NCI-H460 (cell line): Measurements from ENCODE around the gene NUP214. TPM values are rescaled to one million over a fixed set of nuclear protein-coding genes. Genes with fewer than 3 reads are reported as not detected.

Source experiments
- DNase-seq: peaks from one replicate; pipeline ENCODE4 v3.0.0-alpha.2; 2016; ENCODE audit warnings: low read depth; ENCODE audit errors: extremely low read depth
- total RNA-seq: library from RNA; depleted of rRNA; stranded (reverse); fragments of >200 nt; shearing (Covaris generic); gene quantifications from 2 replicates; pipeline ENCODE4 v1.2.3, GENCODE V29; 2014

Gene NUP214
- total RNA-seq, 1 experiment from 2014 or later: 17.2 TPM

DNA sequence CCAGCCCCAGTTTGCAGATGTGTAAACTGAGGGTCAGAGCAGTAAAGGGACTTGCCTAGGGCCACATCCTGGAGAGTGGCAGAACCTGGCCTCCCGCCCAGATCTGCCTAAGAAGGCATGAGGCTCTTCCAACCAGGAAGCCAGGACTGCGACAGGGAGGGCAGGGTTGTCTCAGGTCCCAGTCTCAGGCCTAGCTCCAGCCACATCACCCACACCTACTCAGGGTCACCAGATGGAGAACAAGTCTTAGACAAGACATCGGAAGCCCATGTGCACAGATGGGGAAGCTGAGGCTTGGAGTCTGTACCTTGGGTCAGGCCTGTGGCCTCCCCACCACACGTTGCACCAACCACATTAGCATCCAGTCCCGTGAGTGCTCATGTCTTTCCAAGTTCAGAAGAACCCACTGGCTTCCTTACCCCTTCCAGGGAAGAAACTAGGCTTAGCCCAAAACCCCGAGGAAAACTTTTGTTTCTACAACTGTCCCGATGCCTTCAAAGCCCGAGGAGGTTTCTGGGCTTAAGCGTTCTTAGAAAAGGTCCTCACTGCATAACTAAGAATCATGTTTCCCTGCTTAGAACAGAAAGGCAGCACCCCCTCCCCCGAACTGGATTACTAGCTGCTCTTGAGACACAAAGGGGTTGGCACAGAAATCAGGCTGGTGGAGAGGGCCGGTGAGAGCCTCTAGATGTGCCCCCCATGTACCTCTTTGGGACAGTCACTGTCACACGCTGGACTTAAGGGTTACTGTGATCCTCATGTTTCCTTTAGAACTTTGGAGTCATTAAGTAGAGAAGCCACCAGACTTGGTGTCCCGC is 148.7 kb downstream of the NUP214 start:
- DNase-seq: no peak

- no peak for DNase-seq
These were observed 149.4 kb downstream of the NUP214 start for GRCh38 chr9:131274674-131275331.

DNA sequence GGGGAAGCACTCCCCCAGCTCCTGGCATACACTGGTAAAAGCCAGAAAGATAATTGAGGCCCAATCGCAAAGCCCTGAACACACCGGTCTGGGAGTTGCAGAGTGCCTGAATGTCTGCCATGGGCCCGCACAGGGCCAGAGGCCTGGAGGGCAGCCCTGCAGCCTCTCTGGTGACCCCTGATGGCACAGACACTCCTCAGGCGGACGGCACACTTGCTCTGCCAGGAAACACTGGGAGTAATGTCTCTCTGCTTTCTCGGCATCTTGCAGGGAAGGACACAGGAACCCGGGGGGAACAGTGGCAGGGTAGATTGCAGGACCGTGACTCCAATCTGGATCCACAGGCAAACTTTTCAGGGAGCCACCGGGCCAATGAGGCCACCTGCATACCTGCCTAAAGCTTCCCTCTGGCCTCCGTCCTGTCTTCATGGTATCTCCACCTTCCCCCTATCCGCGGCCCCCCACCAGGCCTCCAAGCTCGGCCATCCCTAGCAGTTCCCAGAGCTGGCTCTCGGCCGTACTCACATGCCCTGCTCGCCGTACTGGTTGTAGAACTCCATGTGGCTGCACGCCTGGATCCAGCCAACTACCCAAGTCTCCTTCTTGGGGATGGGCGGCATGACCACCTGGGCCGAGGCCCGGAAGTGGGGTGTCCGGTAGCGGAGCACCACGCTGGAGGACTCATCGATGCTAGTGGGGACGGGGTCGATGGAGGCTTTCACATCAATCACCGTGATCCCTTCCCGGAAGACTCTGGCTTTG is 150.1 kb downstream of the NUP214 start:
- DNase-seq: no peak

GRCh38 chr9:131276094-131276888 is 150.9 kb downstream of the NUP214 start, which contains the start of gene FAM78A:
FAM78A (minus strand) TSS chr9:131276510; CDS start chr9:131276179, 331 bp downstream.
- no peak for DNase-seq

GRCh38 chr9:131276891-131277286 is 151.5 kb downstream of the NUP214 start:
- DNase-seq: no peak

- DNase-seq: no peak
These were observed 152.0 kb downstream of the NUP214 start for GRCh38 chr9:131277287-131277909.

DNA sequence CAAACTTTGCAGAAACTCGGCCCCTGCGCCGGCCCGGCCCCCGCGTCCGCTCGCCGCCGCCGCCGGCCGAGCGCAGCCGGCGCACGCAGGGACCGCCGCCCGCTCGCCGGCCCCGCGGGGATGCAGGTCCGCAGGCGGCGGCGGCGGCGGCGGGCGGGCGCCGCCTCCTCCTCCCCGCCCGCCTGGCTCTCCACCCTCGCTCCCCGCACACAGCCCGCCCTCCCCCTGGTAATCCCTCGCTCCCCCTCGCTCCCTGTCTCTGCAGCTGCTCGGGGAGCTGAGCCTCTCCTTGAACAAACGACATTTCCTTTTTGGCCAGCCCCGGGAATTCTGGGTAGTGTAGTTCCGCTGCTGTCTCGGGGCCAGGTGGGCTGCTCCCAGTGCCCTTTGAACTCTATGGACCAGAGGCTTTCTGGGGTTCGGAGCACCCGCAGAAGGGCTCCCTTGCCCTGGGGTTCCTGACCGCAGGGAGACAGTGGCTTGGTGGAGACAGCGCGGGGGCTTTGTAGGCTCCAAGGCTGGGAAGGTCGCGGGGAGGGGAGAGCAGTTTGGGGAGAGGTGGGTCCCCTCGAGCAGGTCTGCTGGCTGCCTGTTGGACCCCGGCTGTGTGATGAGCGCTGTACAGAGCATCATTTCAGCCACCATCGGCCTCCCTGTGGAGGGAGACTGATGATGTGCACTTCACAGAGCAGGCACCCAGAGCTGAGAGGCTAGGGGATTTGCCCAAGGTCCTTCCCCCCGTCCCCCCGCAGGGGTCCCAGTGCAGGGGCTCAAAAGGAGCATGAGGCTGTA is 152.7 kb downstream of the NUP214 start:
- peak; percentile 66 for DNase-seq

DNA sequence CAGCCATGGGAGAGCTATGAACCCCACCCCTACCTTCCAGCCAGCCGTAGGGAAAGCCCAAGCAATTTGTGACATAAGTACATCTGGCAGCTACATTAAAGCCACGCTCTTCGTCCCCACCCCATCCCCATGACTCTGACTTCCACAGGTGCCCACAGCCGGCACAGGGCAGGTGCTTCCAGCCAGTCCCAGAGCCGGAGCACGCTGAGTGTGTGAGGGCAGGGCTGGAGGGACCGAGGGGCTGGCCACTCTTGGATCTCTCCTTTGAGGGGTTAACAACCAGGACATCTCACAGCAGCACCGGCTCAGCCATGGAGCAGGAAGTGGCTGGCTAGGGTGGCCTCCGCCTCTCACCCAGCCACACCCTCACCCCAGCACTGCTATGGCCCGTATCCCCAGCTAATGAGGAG is 153.3 kb downstream of the NUP214 start:
- DNase-seq: no peak

DNA sequence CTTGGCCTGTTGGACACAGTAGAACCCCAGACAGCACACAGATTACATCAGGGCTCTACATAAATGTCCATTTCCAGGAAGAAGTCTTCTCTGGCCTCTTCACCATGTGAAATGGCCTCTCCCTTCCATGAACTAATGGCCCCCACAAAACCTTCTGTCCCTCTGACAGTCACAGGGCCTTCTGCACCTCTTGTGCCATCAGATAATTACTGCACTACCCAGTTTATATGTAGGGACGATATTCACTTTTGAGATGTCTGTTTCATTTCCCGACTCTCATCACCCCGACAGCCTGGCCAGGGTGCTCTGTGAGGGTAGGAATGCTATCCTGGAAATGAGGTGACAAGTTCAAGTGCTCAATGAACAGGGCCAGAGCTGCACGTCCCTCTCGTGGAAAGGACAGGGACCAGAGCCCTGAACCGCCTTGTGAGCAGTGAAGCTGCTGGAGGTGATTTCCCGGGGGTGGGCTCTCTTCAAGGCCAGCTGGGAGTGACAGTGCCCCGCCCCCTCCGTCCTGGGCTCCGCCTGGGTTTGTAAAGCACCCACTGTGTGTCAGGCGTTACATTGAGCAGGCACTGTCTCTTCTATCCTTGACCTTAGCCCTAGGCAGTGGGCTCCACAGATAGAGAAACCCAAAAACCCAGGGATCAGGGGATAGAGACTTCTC is 153.9 kb downstream of the NUP214 start:
- no peak for DNase-seq

DNA sequence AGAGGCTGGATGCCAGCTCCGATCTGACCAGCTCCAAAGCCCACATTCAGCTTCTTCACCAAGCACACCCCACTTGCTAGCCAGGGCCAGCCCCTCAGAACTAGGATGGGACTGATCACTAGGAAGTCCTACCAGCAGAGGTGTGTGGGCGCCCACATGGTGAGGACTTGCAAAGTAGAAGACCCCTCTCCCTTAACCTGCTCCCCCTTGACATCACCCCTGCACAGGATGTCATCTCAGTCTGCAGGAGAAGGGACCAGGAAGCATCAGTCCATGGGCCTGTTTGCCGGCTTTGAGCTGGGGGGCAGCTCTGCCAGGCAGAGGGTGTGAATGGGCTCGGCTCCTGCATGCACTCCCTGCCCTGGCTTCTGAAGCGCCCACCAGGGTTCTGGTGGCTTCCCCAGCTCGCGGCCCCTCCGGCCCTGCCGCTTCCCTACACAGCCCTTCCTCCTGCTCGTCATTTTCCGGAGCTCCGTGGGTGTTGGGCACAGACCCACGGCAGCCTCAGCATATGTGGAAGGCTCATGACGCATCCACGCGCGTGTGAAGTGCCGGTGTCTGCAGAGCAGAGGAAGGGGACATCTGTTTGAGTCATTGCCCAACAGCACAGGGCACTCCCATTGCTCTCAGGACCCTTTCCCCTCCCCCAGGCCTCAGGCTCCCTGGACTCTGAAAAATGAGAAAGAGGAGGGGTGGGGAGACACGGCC is 154.6 kb downstream of the NUP214 start:
- no peak for DNase-seq

GRCh38 chr9:131280660-131281059 is 155.3 kb downstream of the NUP214 start:
- DNase-seq: no peak

- DNase-seq: no peak
These were observed 156.0 kb downstream of the NUP214 start for GRCh38 chr9:131281119-131281965.

DNA sequence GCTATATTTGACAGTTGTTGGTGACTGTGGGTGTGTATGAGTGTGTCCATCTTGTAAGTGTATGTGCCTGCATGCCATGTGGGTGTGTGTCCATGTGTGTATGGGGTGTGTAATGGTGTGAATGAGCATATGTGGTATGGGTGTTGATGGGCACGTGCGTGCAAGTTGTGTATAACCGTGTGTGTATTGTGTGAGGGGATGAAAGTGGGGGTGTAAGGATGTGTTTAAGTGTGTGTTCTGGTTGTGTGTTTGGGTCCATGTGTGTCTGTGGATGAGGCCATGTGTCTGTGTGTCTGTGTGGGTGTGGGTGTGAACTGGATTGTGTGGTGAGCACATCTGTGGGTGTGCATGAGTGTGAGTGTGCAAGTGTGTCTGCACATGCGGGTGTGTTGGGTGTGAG is 156.8 kb downstream of the NUP214 start:
- DNase-seq: no peak

- DNase-seq: no peak
These were observed 157.5 kb downstream of the NUP214 start for GRCh38 chr9:131282688-131283422.
